Kidney (tissue), 14 donors: Measurements from ENCODE around the gene IRAK3. TPM values are rescaled to one million over a fixed set of nuclear protein-coding genes. Genes with fewer than 3 reads are reported as not detected.
A peak's percentile ranks its signal among the peaks of the same experiment; 100 is the strongest.
"Not testable (repeated sequence)": the region's sequence is repeated elsewhere in the genome, so short reads cannot be mapped to it uniquely, and the experiment has no call there.

Experiments used
- DNase-seq, 5 donors: peaks; one replicate each; pipeline ENCODE4 v3.0.0-alpha.2; 2013 to 2020
- FAIRE-seq: peaks from 2 replicates; lab custom pipeline; 2012; peaks lifted over from hg19 to GRCh38; lab: Jason Lieb, UNC
- H3K27ac ChIP-seq, 2 donors: one replicate each; pipeline ENCODE4 v1.7.0; 2013; ENCODE audit warnings: low read depth in 2 of 2, low read length in 2 of 2, inconsistent platforms in 1 of 2
- H3K27me3 ChIP-seq: one replicate; pipeline ENCODE4 v1.7.1; 2013; ENCODE audit warnings: low read length, inconsistent platforms; ENCODE audit not compliant: control insufficient read depth, insufficient read depth
- H3K36me3 ChIP-seq, 3 donors: one replicate each; pipeline versions ENCODE4 v1.7.0 to v1.7.1; 2013; ENCODE audit warnings: low read length in 3 of 3, control low read depth in 1 of 3, inconsistent platforms in 1 of 3; ENCODE audit not compliant: insufficient read depth in 3 of 3, control insufficient read depth in 2 of 3
- H3K4me1 ChIP-seq, 3 donors: one replicate each; pipeline versions ENCODE4 v1.7.0 to v1.7.1; 2013; ENCODE audit warnings: low read length in 3 of 3, inconsistent platforms in 1 of 3, low read depth in 1 of 3; ENCODE audit not compliant: control insufficient read depth in 2 of 3, insufficient read depth in 2 of 3
- H3K4me3 ChIP-seq, 3 donors: one replicate each; pipeline versions ENCODE4 v1.7.0 to v1.8.1; 2013; ENCODE audit warnings: low read length in 3 of 3, control low read depth in 1 of 3, inconsistent platforms in 1 of 3
- H3K9ac ChIP-seq, 3 donors: one replicate each; pipeline versions ENCODE4 v1.7.0 to v1.7.1; 2013; ENCODE audit warnings: low read length in 3 of 3, control low read depth in 1 of 3, inconsistent platforms in 1 of 3
- H3K9me3 ChIP-seq, 3 donors: one replicate each; pipeline versions ENCODE4 v1.7.0 to v1.7.1; 2013; ENCODE audit warnings: low read length in 3 of 3, control low read depth in 1 of 3, inconsistent platforms in 1 of 3; ENCODE audit not compliant: control insufficient read depth in 2 of 3, insufficient read depth in 1 of 3
- intact Hi-C: fragments of 100-400 bp; cut with DNase I; formaldehyde crosslinking; loops from one replicate; pipeline ENCODE4 v1.11.1; 2022
- polyA plus RNA-seq: library from polyadenylated mRNA; stranded (reverse); fragments of 350-450 nt; fragmentation: Illumina TruSeq; extraction: RNeasy Lipid Tissue Mini Kit (QIAGEN cat#74804); gene quantifications from one replicate; pipeline ENCODE4 v1.2.3, GENCODE V29; 2014; ENCODE audit warnings: low read depth, low replicate concordance; ENCODE audit not compliant: insufficient read depth
- total RNA-seq: library from RNA; stranded (reverse); fragmentation: NEBNext Ultra II Directional; extraction: Animal tissue kit (Norgen Biotek cat#: 25700); gene quantifications from one replicate; pipeline ENCODE4 v1.2.1, GENCODE V29; 2021
- TF ChIP-seq, protein P1 (sequence below): IDR thresholded peaks from 3 replicates; pipeline ENCODE4 v1.5.1; 2012; ENCODE audit warnings: mild to moderate bottlenecking, moderate library complexity, borderline replicate concordance; ENCODE audit not compliant: insufficient read depth; ENCODE audit errors: extremely low read depth
- donor health status: control.
- donor health status: control.
- donor health status: control.
- donor health status: control.
- donor health status: control.
- donor health status: DM: yes; HTN: yes; CAD: no.
- donor health status: Normal renal cell carcinoma (clear cell type).

Gene IRAK3
- total and polyA plus RNA-seq, 2 donors from 2014 or later = 1.2 to 19.9 TPM

DNA sequence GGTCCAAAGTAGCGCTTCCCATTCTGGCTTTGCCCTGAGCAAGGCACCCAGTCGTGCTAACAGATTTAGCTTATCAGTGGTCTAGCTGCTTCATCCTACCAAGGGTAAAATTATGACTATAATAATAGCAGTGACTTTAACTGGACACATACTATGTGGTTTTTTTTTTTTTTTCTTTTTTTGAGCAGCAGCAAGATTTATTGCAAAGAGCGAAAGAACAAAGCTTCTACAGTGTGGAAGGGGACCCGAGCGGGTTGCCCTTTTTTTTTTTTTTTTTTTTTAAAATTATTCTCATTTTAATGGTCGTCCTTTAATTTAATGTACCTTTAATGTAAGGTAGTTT is 113.8 kb downstream of the IRAK3 start:
- Histone ChIP-seq H3K27ac (peak overlapping the region; percentile 59 to 84), H3K9me3 (no peaks in the 10 kb centered on the region), H3K4me1 (peaks cover 0 to 4% (median 0%) of the 10 kb centered on the region in 3 donors), H3K36me3 (peaks cover 0 to 4% (median 0%) of the 10 kb centered on the region in 3 donors), H3K4me3 (peak overlapping the region; percentile 91 to 100 (median 96)), H3K9ac (peak overlapping the region; percentile 83 to 97 (median 95)), H3K27me3 (no peaks in the 10 kb centered on the region)
- FAIRE-seq (no peak), DNase-seq (no peak)
- intact Hi-C loops = no loop called here
- TF ChIP-seq, protein P1, sequence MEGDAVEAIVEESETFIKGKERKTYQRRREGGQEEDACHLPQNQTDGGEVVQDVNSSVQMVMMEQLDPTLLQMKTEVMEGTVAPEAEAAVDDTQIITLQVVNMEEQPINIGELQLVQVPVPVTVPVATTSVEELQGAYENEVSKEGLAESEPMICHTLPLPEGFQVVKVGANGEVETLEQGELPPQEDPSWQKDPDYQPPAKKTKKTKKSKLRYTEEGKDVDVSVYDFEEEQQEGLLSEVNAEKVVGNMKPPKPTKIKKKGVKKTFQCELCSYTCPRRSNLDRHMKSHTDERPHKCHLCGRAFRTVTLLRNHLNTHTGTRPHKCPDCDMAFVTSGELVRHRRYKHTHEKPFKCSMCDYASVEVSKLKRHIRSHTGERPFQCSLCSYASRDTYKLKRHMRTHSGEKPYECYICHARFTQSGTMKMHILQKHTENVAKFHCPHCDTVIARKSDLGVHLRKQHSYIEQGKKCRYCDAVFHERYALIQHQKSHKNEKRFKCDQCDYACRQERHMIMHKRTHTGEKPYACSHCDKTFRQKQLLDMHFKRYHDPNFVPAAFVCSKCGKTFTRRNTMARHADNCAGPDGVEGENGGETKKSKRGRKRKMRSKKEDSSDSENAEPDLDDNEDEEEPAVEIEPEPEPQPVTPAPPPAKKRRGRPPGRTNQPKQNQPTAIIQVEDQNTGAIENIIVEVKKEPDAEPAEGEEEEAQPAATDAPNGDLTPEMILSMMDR = no peak

DNA sequence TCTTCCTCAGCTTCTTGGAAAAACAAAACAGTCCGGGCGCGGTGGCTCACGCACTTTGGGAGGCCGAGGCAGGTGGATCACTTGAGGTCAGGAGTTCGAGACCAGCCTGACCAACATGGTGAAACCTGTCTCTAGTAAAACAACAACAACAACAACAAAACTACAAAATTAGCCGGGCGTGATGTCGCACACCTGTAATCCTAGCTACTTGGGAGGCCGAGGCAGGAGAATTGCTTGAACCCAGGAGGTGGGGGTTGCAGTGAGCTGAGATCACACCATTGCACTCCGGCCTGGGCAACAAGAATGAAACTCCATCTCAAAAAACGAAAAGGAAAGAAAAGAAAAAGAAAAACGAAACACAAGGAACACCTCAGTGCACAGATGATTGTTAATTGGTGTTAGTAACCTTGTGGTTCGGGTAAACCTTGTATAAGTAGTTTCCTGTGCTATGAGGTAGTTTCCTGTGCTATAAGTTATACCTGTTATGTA is 114.3 kb downstream of the IRAK3 start:
- FAIRE-seq, H3K27ac ChIP-seq, H3K4me1 ChIP-seq, H3K27me3 ChIP-seq, H3K36me3 ChIP-seq, H3K9me3 ChIP-seq, intact Hi-C loops: not testable (repeated sequence)
- DNase-seq = peak in 1 of 5 donors; percentile 37
- peak overlapping the region; percentile 7 to 100 (median 91) for H3K4me3 ChIP-seq
- H3K9ac ChIP-seq = peak overlapping the region in 1 of 3 donors; percentile 97

Other genes starting within 250 kb of the IRAK3 start
- gene LLPH, start 58.5 kb upstream of the IRAK3 start, total RNA-seq = 21.9 TPM
- gene LLPH, start 58.5 kb upstream of the IRAK3 start, polyA plus RNA-seq = 28.7 TPM
- 140 TPM for gene TMBIM4, start 19.2 kb upstream of the IRAK3 start, total RNA-seq
- gene TMBIM4, start 19.2 kb upstream of the IRAK3 start, polyA plus RNA-seq = 179 TPM
- 7.3 TPM for gene HELB, start 113.3 kb downstream of the IRAK3 start, total RNA-seq
- gene HELB, start 113.3 kb downstream of the IRAK3 start, polyA plus RNA-seq = 0.41 TPM